SK-N-SH treated with all-trans-retinoic acid at 6 μM for 48 hours (cell line): ENCODE results near the gene SLC45A1.

Experiments
- ATAC-seq: fragments of 200-7000 bp; cut with Tn5 transposase; 3 replicates; pipeline ENCODE4 v1.9.1; 2020; ENCODE audit warnings: mild to moderate bottlenecking, moderate library complexity
- ARNTL ChIP-seq: fragments of 450-650 bp; formaldehyde crosslinking; IDR thresholded peaks from 2 replicates; pipeline ENCODE4 v1.5.0; 2020; ENCODE audit warnings: low read depth, mild to moderate bottlenecking, moderate library complexity, borderline replicate concordance
- BACH2 ChIP-seq: fragments of 250-450 bp; sonication (Bioruptor Pico); IDR thresholded peaks from 2 replicates; pipeline ENCODE4 v1.9.0; 2021; ENCODE audit warnings: mild to moderate bottlenecking, borderline replicate concordance
- CREB5 ChIP-seq: fragments of 250-450 bp; sonication (Bioruptor Pico); IDR thresholded peaks from 2 replicates; pipeline ENCODE4 v1.5.1; 2020; ENCODE audit warnings: low read depth, mild to moderate bottlenecking, moderate library complexity
- CSDC2 ChIP-seq: fragments of 250-450 bp; sonication (Bioruptor Pico); IDR thresholded peaks from 2 replicates; pipeline ENCODE4 v1.5.0; 2020; ENCODE audit warnings: mild to moderate bottlenecking, moderate library complexity
- ESRRG ChIP-seq: fragments of 250-450 bp; sonication (Bioruptor Pico); IDR thresholded peaks from 2 replicates; pipeline ENCODE4 v1.6.1; 2021; ENCODE audit warnings: mild to moderate bottlenecking
- GLIS3 ChIP-seq: fragments of 250-450 bp; sonication (Bioruptor Pico); IDR thresholded peaks from 2 replicates; pipeline ENCODE4 v1.5.0; 2020; ENCODE audit warnings: mild to moderate bottlenecking, moderate library complexity
- ISL1 ChIP-seq: fragments of 250-450 bp; sonication (Bioruptor Pico); IDR thresholded peaks from 2 replicates; pipeline ENCODE4 v2.1.2; 2022; ENCODE audit warnings: mild to moderate bottlenecking, moderate library complexity
- OSR1 ChIP-seq: fragments of 250-450 bp; sonication (Bioruptor Pico); IDR thresholded peaks from 2 replicates; pipeline ENCODE4 v1.8.0; 2022; ENCODE audit warnings: moderate library complexity, mild to moderate bottlenecking, inconsistent platforms
- PATZ1 ChIP-seq: fragments of 250-450 bp; sonication (Bioruptor Pico); IDR thresholded peaks from 2 replicates; pipeline ENCODE4 v1.8.0; 2020; ENCODE audit warnings: mild to moderate bottlenecking, moderate library complexity, borderline replicate concordance
- POU6F1 ChIP-seq: fragments of 250-450 bp; sonication (Bioruptor Pico); IDR thresholded peaks from 2 replicates; pipeline ENCODE4 v1.8.0; 2021; ENCODE audit warnings: low read depth, mild to moderate bottlenecking, moderate library complexity, borderline replicate concordance
- PPARA ChIP-seq: fragments of 250-450 bp; sonication (Bioruptor Pico); IDR thresholded peaks from 2 replicates; pipeline ENCODE4 v1.5.0; 2020; ENCODE audit warnings: mild to moderate bottlenecking, borderline replicate concordance
- RARB ChIP-seq: fragments of 250-450 bp; sonication (Bioruptor Pico); IDR thresholded peaks from 2 replicates; pipeline ENCODE4 v1.8.0; 2021; ENCODE audit warnings: mild to moderate bottlenecking, moderate library complexity
- SNAI2 ChIP-seq: fragments of 250-450 bp; sonication (Bioruptor Pico); IDR thresholded peaks from 2 replicates; pipeline ENCODE4 v1.5.0; 2020; ENCODE audit warnings: mild to moderate bottlenecking, moderate library complexity
- TCF4 ChIP-seq: fragments of 250-450 bp; sonication (Bioruptor Pico); IDR thresholded peaks from 2 replicates; pipeline ENCODE4 v1.8.0; 2021; ENCODE audit warnings: mild to moderate bottlenecking, moderate library complexity, borderline replicate concordance
- TOX ChIP-seq: fragments of 250-450 bp; sonication (Bioruptor Pico); IDR thresholded peaks from 2 replicates; pipeline ENCODE4 v1.8.0; 2021; ENCODE audit warnings: mild to moderate bottlenecking, moderate library complexity, borderline replicate concordance
- TSHZ2 ChIP-seq: fragments of 250-450 bp; sonication (Bioruptor Pico); IDR thresholded peaks from 2 replicates; pipeline ENCODE4 v1.5.0; 2020; ENCODE audit warnings: mild to moderate bottlenecking, moderate library complexity
- ZC3H10 ChIP-seq: fragments of 250-450 bp; sonication (Bioruptor Pico); IDR thresholded peaks from 2 replicates; pipeline ENCODE4 v1.5.1; 2021; ENCODE audit warnings: mild to moderate bottlenecking, moderate library complexity
- ZFP3 ChIP-seq: fragments of 250-450 bp; sonication (Bioruptor Pico); IDR thresholded peaks from 2 replicates; pipeline ENCODE4 v1.5.0; 2020; ENCODE audit warnings: mild to moderate bottlenecking, moderate library complexity
- ZFP30 ChIP-seq: fragments of 450-650 bp; formaldehyde crosslinking; IDR thresholded peaks from 2 replicates; pipeline ENCODE4 v1.5.0; 2022; ENCODE audit warnings: mild to moderate bottlenecking, moderate library complexity
- ZNF565 ChIP-seq: fragments of 450-650 bp; formaldehyde crosslinking; conservative IDR thresholded peaks from 2 replicates; pipeline ENCODE4 v1.5.0; 2020; ENCODE audit warnings: low read depth, mild to moderate bottlenecking, moderate library complexity
- ZNF70 ChIP-seq: fragments of 450-650 bp; formaldehyde crosslinking; IDR thresholded peaks from 2 replicates; pipeline ENCODE4 v1.5.0; 2020; ENCODE audit warnings: mild to moderate bottlenecking, moderate library complexity
- ZNF8 ChIP-seq: fragments of 450-650 bp; formaldehyde crosslinking; IDR thresholded peaks from 2 replicates; pipeline ENCODE4 v1.5.0; 2020; ENCODE audit warnings: mild to moderate bottlenecking, moderate library complexity

Gene SLC45A1

GRCh38 chr1:8373125-8373524 lies 55.2 kb downstream of the SLC45A1 start:
- TF ChIP-seq ESRRG (CRISPR knock-in tag) (no peak), GLIS3 (CRISPR knock-in tag) (no peak), ZC3H10 (CRISPR knock-in tag) (no peak), TOX (CRISPR knock-in tag) (no peak), ZNF70 (CRISPR knock-in tag) (no peak), ZNF8 (CRISPR knock-in tag) (no peak), ZFP3 (CRISPR knock-in tag) (no peak), ZFP30 (CRISPR knock-in tag) (no peak), TCF4 (no peak), POU6F1 (CRISPR knock-in tag) (no peak), CSDC2 (no peak), RARB (CRISPR knock-in tag) (no peak), ISL1 (CRISPR knock-in tag) (no peak)
- ATAC-seq, result no peak

- peak; percentile 69 for ATAC-seq
- no peak for TF ChIP-seq ZC3H10 (CRISPR knock-in tag)
- TF ChIP-seq BACH2 (CRISPR knock-in tag), result no peak
- no peak for TF ChIP-seq CREB5 (CRISPR knock-in tag)
- TF ChIP-seq RARB (CRISPR knock-in tag), result no peak
- no peak for TF ChIP-seq ZNF565 (CRISPR knock-in tag)
- no peak for TF ChIP-seq ARNTL (CRISPR knock-in tag)
- no peak for TF ChIP-seq TCF4
- no peak for TF ChIP-seq TSHZ2 (CRISPR knock-in tag)
- no peak for TF ChIP-seq GLIS3 (CRISPR knock-in tag)
- TF ChIP-seq ZFP3 (CRISPR knock-in tag), result no peak
- no peak for TF ChIP-seq ZFP30 (CRISPR knock-in tag)
- TF ChIP-seq ZNF8 (CRISPR knock-in tag), result no peak
- TF ChIP-seq ESRRG (CRISPR knock-in tag), result no peak
Measured at GRCh38 chr1:8373581-8374241, 55.8 kb downstream of the SLC45A1 start.

- no peak for TF ChIP-seq CREB5 (CRISPR knock-in tag)
- no peak for TF ChIP-seq TCF4
- no peak for TF ChIP-seq ZNF565 (CRISPR knock-in tag)
- no peak for TF ChIP-seq RARB (CRISPR knock-in tag)
- no peak for TF ChIP-seq TSHZ2 (CRISPR knock-in tag)
- TF ChIP-seq PATZ1 (CRISPR knock-in tag), result no peak
- TF ChIP-seq PPARA (CRISPR knock-in tag), result no peak
- TF ChIP-seq ZNF70 (CRISPR knock-in tag), result no peak
- no peak for TF ChIP-seq ISL1 (CRISPR knock-in tag)
- TF ChIP-seq GLIS3 (CRISPR knock-in tag), result no peak
- TF ChIP-seq ARNTL (CRISPR knock-in tag), result no peak
- TF ChIP-seq CSDC2, result no peak
- no peak for TF ChIP-seq ZC3H10 (CRISPR knock-in tag)
- no peak for TF ChIP-seq OSR1 (CRISPR knock-in tag)
- no peak for TF ChIP-seq SNAI2
- TF ChIP-seq POU6F1 (CRISPR knock-in tag), result no peak
- TF ChIP-seq ZFP3 (CRISPR knock-in tag), result no peak
- TF ChIP-seq, all 23 proteins: peak for 0
- ATAC-seq, result peak; percentile 6; the same call in 2 of the 3 replicates
Measured at GRCh38 chr1:8374356-8374755, 56.4 kb downstream of the SLC45A1 start.
